Myocyte (in vitro differentiated cells): Measurements from ENCODE around the gene ALDH1A1. TPM values are rescaled to one million over a fixed set of nuclear protein-coding genes. Genes with fewer than 3 reads are reported as not detected.

Experiments used
- DNase-seq: peaks from one replicate; pipeline ENCODE4 v3.0.0-alpha.2; 2012; ENCODE audit warnings: low read depth
- total RNA-seq: library from RNA; depleted of rRNA; stranded (reverse); fragments of >200 nt; gene quantifications from 2 replicates; pipeline ENCODE4 v1.2.3, GENCODE V29; 2014

The ALDH1A1 gene
- total RNA-seq, 1 donor from 2014 or later, result 255 TPM

GRCh38 chr9:72980183-72980582, 27.3 kb upstream of the ALDH1A1 start:
- DNase-seq, result no peak

- DNase-seq, result no peak
Observed at GRCh38 chr9:72979405-72980100, 26.7 kb upstream of the ALDH1A1 start.

- DNase-seq, result peak; percentile 72
Observed at GRCh38 chr9:72978744-72979143, 25.9 kb upstream of the ALDH1A1 start.

- peak; percentile 87 for DNase-seq
Observed at GRCh38 chr9:72977670-72978069, 24.8 kb upstream of the ALDH1A1 start.

GRCh38 chr9:72974501-72974900, 21.6 kb upstream of the ALDH1A1 start:
- DNase-seq, result peak; percentile 13

GRCh38 chr9:72972636-72973035, 19.8 kb upstream of the ALDH1A1 start:
- DNase-seq, result no peak

GRCh38 chr9:72971411-72971810, 18.6 kb upstream of the ALDH1A1 start:
- no peak for DNase-seq

GRCh38 chr9:72960446-72960845, 7.6 kb upstream of the ALDH1A1 start:
- peak; percentile 9 for DNase-seq

- no peak for DNase-seq
Observed at GRCh38 chr9:72958485-72959281, 5.8 kb upstream of the ALDH1A1 start.

GRCh38 chr9:72955571-72955970, 2.7 kb upstream of the ALDH1A1 start:
- DNase-seq, result no peak

GRCh38 chr9:72955126-72955455, 2.2 kb upstream of the ALDH1A1 start:
- no peak for DNase-seq

- DNase-seq, result peak; percentile 80
Observed at GRCh38 chr9:72954431-72955125, 1.7 kb upstream of the ALDH1A1 start.

GRCh38 chr9:72952381-72952690, 517 bp downstream of the ALDH1A1 start:
- peak; percentile 39 for DNase-seq

GRCh38 chr9:72951520-72952380, 1.1 kb downstream of the ALDH1A1 start:
- peak; percentile 50 for DNase-seq

GRCh38 chr9:72950875-72951442, 1.9 kb downstream of the ALDH1A1 start:
- DNase-seq, result peak; percentile 57

GRCh38 chr9:72949918-72950325, 2.9 kb downstream of the ALDH1A1 start:
- peak; percentile 50 for DNase-seq

- peak; percentile 70 for DNase-seq
Observed at GRCh38 chr9:72949244-72949582, 3.6 kb downstream of the ALDH1A1 start.

- peak; percentile 15 for DNase-seq
Observed at GRCh38 chr9:72948575-72949243, 4.1 kb downstream of the ALDH1A1 start.

GRCh38 chr9:72947984-72948465, 4.8 kb downstream of the ALDH1A1 start:
- no peak for DNase-seq

GRCh38 chr9:72946821-72947220, 6.0 kb downstream of the ALDH1A1 start:
- no peak for DNase-seq
